ENCODE results near the gene AP1AR.
"Not testable (repeated sequence)": the region's sequence is repeated elsewhere in the genome, so short reads cannot be mapped to it uniquely, and the experiment has no call there.

The AP1AR gene

DNA sequence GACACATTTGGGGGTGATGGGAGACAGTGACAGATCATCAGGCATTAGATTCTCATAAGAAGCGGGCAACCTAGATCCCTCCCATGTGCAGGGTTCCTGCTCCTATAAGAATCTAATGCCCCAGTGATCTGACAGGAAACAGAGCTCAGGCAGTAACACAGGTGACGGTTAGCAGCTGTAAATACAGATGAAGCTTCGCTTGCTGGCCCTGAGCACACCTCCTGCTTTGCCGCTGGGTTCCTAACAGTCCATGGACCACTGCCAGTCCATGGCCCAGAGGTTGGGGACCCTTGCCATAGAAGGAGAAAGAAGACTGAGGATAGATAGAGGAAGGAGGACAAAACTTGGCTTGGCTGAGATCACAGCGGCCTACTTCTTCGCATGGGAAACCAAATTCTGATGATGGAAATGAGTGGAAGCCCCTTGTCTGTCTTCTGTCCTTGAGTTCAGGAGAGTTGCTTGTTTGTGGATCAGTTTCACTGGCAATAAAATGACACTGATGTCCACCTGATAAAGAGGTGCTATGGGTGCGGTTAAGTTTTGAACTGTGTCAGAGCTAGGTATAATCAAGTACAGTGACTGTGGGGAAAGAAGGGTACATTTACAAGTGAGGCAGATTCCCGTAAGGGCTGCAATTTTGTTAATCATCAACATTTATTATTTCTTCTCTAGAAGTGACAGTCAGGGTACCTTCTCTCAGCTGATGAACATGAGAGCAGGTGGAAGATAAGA is 55.8 kb downstream of the AP1AR start:
- no peak for DNase-seq (ENCODE audit: low read depth, low spot score)
- TF ChIP-seq POLR2AphosphoS5 (IDR thresholded peaks at IDR 0.05; ENCODE audit: borderline replicate concordance, low read depth, low read length): no peak
- no peak for TF ChIP-seq FOXP2 (optimal IDR thresholded peaks at IDR 0.05; ENCODE audit: control extremely low read depth, extremely low read length, insufficient read depth)
- no peak for TF ChIP-seq EZH2 (IDR thresholded peaks at IDR 0.05)
- Histone ChIP-seq H3K4me3 (no peak overlapping the region), H3K27ac (no peak overlapping the region), H3K9ac (ENCODE audit: insufficient read length) (no peak overlapping the region), H3K36me3 (ENCODE audit: insufficient read depth, low read length) (peaks cover 3% of the 10 kb centered on the region; the same call in 1 of the 2 replicates), H3K9me3 (ENCODE audit: low read depth, low read length) (no peaks in the 10 kb centered on the region)

GRCh38 chr4:112288455-112288854 is 56.9 kb downstream of the AP1AR start:
- no peak for TF ChIP-seq POLR2AphosphoS5 (IDR thresholded peaks at IDR 0.05; ENCODE audit: borderline replicate concordance, low read depth, low read length)
- Histone ChIP-seq H3K4me3 (no peak overlapping the region), H3K36me3 (ENCODE audit: insufficient read depth, low read length) (no peaks in the 10 kb centered on the region), H3K9ac (ENCODE audit: insufficient read length) (peak overlapping the region; percentile 19), H3K9me3 (ENCODE audit: low read depth, low read length) (no peaks in the 10 kb centered on the region), H3K27ac (0 out of 2 replicates have a peak overlapping the region, but pooled peaks have one; percentile 11)
- DNase-seq (ENCODE audit: low read depth, low spot score): no peak

GRCh38 chr4:112289407-112290253 is 58.0 kb downstream of the AP1AR start:
- no peak for TF ChIP-seq EZH2 (IDR thresholded peaks at IDR 0.05)
- TF ChIP-seq POLR2AphosphoS5 (IDR thresholded peaks at IDR 0.05; ENCODE audit: borderline replicate concordance, low read depth, low read length): no peak
- TF ChIP-seq FOXP2 (optimal IDR thresholded peaks at IDR 0.05; ENCODE audit: control extremely low read depth, extremely low read length, insufficient read depth): no peak
- H3K36me3 ChIP-seq (ENCODE audit: insufficient read depth, low read length): no peaks in the 10 kb centered on the region
- H3K4me3 ChIP-seq: no peak overlapping the region
- H3K9me3 ChIP-seq (ENCODE audit: low read depth, low read length): no peaks in the 10 kb centered on the region
- H3K27ac ChIP-seq: no peak overlapping the region
- H3K9ac ChIP-seq (ENCODE audit: insufficient read length): no peak overlapping the region
- DNase-seq (ENCODE audit: low read depth, low spot score): no peak

DNA sequence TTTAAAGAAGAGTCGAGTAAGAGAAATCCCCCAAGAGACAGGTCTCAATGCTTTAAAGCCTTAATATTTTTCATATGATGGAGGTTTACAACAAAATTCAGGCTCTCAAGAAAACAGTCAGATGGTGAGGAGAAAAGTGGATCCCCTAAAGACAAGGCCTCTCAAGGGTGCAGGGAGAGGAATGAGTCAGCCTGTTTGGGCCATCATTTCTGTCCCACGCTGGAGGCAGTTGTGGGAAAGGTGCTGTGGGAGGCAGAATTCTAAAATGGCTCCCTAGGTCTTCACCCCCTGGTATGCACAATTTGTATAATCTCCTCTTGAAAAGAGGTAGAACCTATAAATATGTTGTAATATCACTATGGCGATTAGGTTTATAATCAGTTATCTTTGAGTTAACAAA is 58.8 kb downstream of the AP1AR start:
- no peak for TF ChIP-seq FOXP2 (optimal IDR thresholded peaks at IDR 0.05; ENCODE audit: control extremely low read depth, extremely low read length, insufficient read depth)
- no peak for TF ChIP-seq POLR2AphosphoS5 (IDR thresholded peaks at IDR 0.05; ENCODE audit: borderline replicate concordance, low read depth, low read length)
- TF ChIP-seq EZH2 (IDR thresholded peaks at IDR 0.05): no peak
- H3K4me3 ChIP-seq: no peak overlapping the region
- H3K27ac ChIP-seq: no peak overlapping the region
- H3K9me3 ChIP-seq (ENCODE audit: low read depth, low read length): no peaks in the 10 kb centered on the region
- H3K36me3 ChIP-seq (ENCODE audit: insufficient read depth, low read length): no peaks in the 10 kb centered on the region
- no peak for DNase-seq (ENCODE audit: low read depth, low spot score)
- no peak overlapping the region for H3K9ac ChIP-seq (ENCODE audit: insufficient read length)

- Histone ChIP-seq H3K9ac (ENCODE audit: insufficient read length) (peak within 1 kb of the TSS; percentile 81), H3K4me3 (peak within 1 kb of the TSS; percentile 76), H3K27ac (peak within 1 kb of the TSS; percentile 86), H3K36me3 (ENCODE audit: insufficient read depth, low read length) (no peaks in the 10 kb centered on the region), H3K9me3 (ENCODE audit: low read depth, low read length) (no peaks in the 10 kb centered on the region)
- peak; percentile 87 for DNase-seq (ENCODE audit: low read depth, low spot score)
- TF ChIP-seq EZH2 (IDR thresholded peaks at IDR 0.05): no peak
- peak; percentile 65 for TF ChIP-seq POLR2AphosphoS5 (IDR thresholded peaks at IDR 0.05; ENCODE audit: borderline replicate concordance, low read depth, low read length)
These were observed 65.6 kb downstream of the AP1AR start, which contains the start of gene ALPK1 for GRCh38 chr4:112296949-112297880. TSS of gene ALPK1 (plus strand) at chr4:112297369.

- no peak overlapping the region for H3K27ac ChIP-seq
- H3K36me3 ChIP-seq (ENCODE audit: insufficient read depth, low read length): peaks cover 4% of the 10 kb centered on the region; the same call in 1 of the 2 replicates
- no peaks in the 10 kb centered on the region for H3K9me3 ChIP-seq (ENCODE audit: low read depth, low read length)
- H3K4me3 ChIP-seq: no peak overlapping the region
- H3K9ac ChIP-seq (ENCODE audit: insufficient read length): no peak overlapping the region
- no peak for DNase-seq (ENCODE audit: low read depth, low spot score)
- TF ChIP-seq POLR2AphosphoS5 (IDR thresholded peaks at IDR 0.05; ENCODE audit: borderline replicate concordance, low read depth, low read length) (no peak), EZH2 (IDR thresholded peaks at IDR 0.05) (no peak), FOXP2 (optimal IDR thresholded peaks at IDR 0.05; ENCODE audit: control extremely low read depth, extremely low read length, insufficient read depth) (no peak)
These were observed 68.1 kb downstream of the AP1AR start for GRCh38 chr4:112299721-112300120.

DNA sequence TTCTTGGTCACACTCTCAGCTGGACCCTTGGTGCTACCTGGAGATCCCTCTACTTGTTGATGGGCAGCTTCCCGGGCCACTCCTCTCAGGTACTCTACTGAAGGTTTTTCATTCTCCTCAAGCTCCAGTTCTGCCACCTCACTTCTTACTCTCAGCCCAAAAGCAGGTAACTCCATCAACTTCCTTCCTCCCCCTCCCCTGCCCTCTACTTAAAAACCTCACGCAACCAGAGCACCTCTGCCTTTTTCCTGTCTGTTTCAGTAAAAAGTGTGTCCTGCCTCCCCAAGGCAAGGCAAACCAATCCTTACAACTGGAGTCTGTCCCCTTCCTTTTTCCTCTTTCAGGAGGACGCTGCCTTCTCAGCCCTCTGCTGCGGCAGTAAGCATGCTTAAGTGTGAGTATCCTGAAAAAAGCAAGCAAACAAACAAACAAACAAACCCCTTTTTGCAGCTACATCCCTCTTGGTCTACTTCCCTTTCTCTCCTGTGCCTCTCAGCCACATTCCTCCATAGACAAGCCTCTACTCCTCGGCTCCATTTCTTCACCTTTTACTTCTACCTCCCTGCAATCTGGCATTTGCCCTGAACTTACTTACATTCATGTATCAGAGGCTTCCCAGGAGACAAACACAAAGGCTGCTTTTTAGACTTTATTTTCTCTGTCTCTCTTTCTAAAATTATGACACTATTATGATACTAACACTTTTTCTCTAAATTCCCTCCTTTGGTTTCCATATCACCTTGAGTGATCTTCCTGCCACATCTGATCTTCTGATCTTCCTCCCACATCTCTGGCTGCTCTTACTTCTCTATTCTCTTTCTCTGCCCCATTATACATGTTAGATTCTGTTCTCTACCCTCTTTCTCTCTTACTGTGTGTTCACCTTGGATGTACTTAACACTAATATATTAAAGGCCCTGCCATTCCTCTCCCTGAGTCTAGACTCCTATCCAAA is 71.0 kb downstream of the AP1AR start:
- H3K36me3 ChIP-seq (ENCODE audit: insufficient read depth, low read length): peaks cover 4% of the 10 kb centered on the region; the same call in 1 of the 2 replicates
- no peak overlapping the region for H3K9ac ChIP-seq (ENCODE audit: insufficient read length)
- no peaks in the 10 kb centered on the region for H3K9me3 ChIP-seq (ENCODE audit: low read depth, low read length)
- TF ChIP-seq FOXP2 (optimal IDR thresholded peaks at IDR 0.05; ENCODE audit: control extremely low read depth, extremely low read length, insufficient read depth) (no peak), POLR2AphosphoS5 (IDR thresholded peaks at IDR 0.05; ENCODE audit: borderline replicate concordance, low read depth, low read length) (no peak)
- H3K27ac ChIP-seq: no peak overlapping the region
- no peak for DNase-seq (ENCODE audit: low read depth, low spot score)
- no peak overlapping the region for H3K4me3 ChIP-seq

- H3K9me3 ChIP-seq (ENCODE audit: low read depth, low read length); H3K27ac ChIP-seq; H3K36me3 ChIP-seq (ENCODE audit: insufficient read depth, low read length); H3K9ac ChIP-seq (ENCODE audit: insufficient read length); H3K4me3 ChIP-seq; DNase-seq (ENCODE audit: low read depth, low spot score): not testable (repeated sequence)
These were observed 73.9 kb downstream of the AP1AR start for GRCh38 chr4:112305477-112305876.

DNA sequence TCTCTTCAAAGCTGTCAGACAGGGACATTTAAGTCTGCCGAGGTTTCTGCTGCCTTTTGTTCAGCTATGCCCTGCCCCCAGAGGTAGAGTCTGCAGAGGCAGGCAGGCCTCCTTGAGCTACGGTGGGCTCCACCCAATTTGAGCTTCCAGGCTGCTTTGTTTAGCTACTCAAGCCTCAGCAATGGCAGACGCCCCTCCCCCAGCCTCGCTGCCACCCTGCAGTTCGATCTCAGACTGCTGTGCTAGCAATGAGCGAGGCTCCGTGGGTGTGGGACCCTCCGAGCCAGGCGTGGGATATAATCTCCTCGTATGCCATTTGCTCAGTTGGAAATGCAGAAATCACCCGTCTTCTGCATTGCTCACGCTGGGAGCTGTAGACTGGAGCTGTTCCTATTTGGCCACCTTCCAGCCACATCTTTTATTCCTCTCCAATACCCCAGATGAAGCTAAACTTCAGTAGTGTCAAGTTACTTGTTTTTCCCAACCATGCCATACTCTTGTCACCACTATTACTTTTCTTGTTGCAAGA is 77.7 kb downstream of the AP1AR start:
- H3K4me3 ChIP-seq: peak overlapping the region; percentile 74
- not testable (repeated sequence) for H3K36me3 ChIP-seq (ENCODE audit: insufficient read depth, low read length); H3K9me3 ChIP-seq (ENCODE audit: low read depth, low read length); H3K9ac ChIP-seq (ENCODE audit: insufficient read length)
- H3K27ac ChIP-seq: peak overlapping the region; percentile 31; the same call in 1 of the 2 replicates
- peak; percentile 20 for DNase-seq (ENCODE audit: low read depth, low spot score)

Data from SK-N-MC (cell line).